B cell (primary cell): ENCODE measurements around the gene ITCH.

ENCODE experiments used
- EZH2 ChIP-seq: IDR thresholded peaks from 2 replicates; pipeline ENCODE4 v1.6.1; 2012; ENCODE audit warnings: borderline replicate concordance, low read depth, mild to moderate bottlenecking, moderate library complexity, low read length; ENCODE audit not compliant: insufficient read depth, poor library complexity, severe bottlenecking
- TF ChIP-seq, protein P1 (sequence below): fragments of 200-600 bp; IDR thresholded peaks from one replicate; pipeline ENCODE4 v1.8.0; 2022; ENCODE audit warnings: antibody characterized with exemption, mild to moderate bottlenecking

DNA sequence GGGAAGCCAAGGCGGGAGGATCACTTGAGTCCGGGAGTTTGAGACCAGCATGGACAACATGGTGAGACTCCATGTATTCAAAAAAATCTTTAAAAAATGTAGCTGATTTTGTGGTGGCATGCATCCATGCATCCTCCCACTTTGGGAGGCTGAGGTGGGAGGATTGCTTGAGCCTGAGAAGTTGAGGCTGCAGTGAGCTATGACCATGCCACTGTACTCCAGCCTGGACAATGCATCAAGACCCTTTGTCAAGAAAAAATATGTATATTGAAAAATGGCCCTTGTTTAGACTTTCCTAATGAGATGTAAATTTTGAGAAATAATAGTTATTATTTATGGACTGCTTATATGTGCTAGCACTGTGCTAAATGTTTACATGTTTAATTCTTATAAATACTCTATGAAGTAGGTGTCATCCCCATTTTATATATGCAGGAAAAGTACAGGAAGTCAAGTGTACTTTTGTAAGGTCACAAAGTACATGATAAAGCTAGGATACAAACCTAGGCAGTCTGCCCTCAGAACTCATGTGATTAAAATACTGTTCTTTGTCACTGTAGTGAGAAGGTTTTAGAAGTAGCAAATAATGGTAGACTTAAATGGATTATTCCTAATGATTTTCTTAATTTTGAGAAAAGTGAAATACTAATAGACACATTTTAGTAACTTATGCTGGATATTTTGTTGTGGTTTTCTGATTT, 58.8 kb downstream of the ITCH start:
- TF ChIP-seq, protein P1, sequence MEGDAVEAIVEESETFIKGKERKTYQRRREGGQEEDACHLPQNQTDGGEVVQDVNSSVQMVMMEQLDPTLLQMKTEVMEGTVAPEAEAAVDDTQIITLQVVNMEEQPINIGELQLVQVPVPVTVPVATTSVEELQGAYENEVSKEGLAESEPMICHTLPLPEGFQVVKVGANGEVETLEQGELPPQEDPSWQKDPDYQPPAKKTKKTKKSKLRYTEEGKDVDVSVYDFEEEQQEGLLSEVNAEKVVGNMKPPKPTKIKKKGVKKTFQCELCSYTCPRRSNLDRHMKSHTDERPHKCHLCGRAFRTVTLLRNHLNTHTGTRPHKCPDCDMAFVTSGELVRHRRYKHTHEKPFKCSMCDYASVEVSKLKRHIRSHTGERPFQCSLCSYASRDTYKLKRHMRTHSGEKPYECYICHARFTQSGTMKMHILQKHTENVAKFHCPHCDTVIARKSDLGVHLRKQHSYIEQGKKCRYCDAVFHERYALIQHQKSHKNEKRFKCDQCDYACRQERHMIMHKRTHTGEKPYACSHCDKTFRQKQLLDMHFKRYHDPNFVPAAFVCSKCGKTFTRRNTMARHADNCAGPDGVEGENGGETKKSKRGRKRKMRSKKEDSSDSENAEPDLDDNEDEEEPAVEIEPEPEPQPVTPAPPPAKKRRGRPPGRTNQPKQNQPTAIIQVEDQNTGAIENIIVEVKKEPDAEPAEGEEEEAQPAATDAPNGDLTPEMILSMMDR = no peak
- no peak for TF ChIP-seq EZH2
